Tibial artery (tissue), 4 donors: ENCODE measurements around the gene COMP.

Source experiments
- DNase-seq, 2 donors: peaks; one replicate each; pipeline ENCODE4 v3.0.0-alpha.2; 2019
- H3K27ac ChIP-seq, 2 donors: fragments of 200-600 bp; sonication (generic) in 1 of 2; 1 replicate in 1 of 2; 2 replicates in 1 of 2; pipeline ENCODE4 v1.5.1; 2018 to 2019; ENCODE audit warnings: mild to moderate bottlenecking in 1 of 2
- H3K27me3 ChIP-seq, 2 donors: fragments of 200-600 bp; sonication (generic) in 1 of 2; one replicate each; pipeline versions ENCODE4 v1.5.1 to v1.6.0; 2016 to 2019
- H3K36me3 ChIP-seq, 3 donors: fragments of 200-600 bp; sonication (generic) in 2 of 3; one replicate each; pipeline ENCODE4 v1.5.1; 2016 to 2019; ENCODE audit warnings: mild to moderate bottlenecking in 2 of 3
- H3K4me1 ChIP-seq, 4 donors: fragments of 200-600 bp; sonication (generic) in 2 of 4; 1 replicate in 3 of 4; 2 replicates in 1 of 4; pipeline ENCODE4 v1.5.1; 2016 to 2019
- H3K4me3 ChIP-seq, 2 donors: fragments of 200-600 bp; sonication (generic) in 1 of 2; 1 replicate in 1 of 2; 2 replicates in 1 of 2; pipeline ENCODE4 v1.5.1; 2018 to 2019; ENCODE audit warnings: mild to moderate bottlenecking in 2 of 2
- H3K9me3 ChIP-seq, 3 donors: fragments of 200-600 bp; sonication (generic) in 1 of 3; one replicate each; pipeline ENCODE4 v1.5.1; 2016 to 2019
- CTCF ChIP-seq, 2 experiments: fragments of 200-600 bp in 1 of 2; fragments of 450-650 bp in 1 of 2; IDR thresholded peaks; one replicate each; pipeline ENCODE4 v1.5.1; 2017 to 2019; ENCODE audit warnings: antibody characterized with exemption in 2 of 2, mild to moderate bottlenecking in 1 of 2, moderate library complexity in 1 of 2
- intact Hi-C: fragments of 100-400 bp; cut with DNase I; formaldehyde crosslinking; loops from one replicate; pipeline ENCODE4 v1.15.0; 2023; ENCODE audit warnings: low total_unique reads

Gene COMP

GRCh38 chr19:18759995-18760426 lies 31.1 kb downstream of the COMP start:
- H3K36me3 ChIP-seq = peaks cover 6 to 11% (median 10%) of the 10 kb centered on the region in 3 donors
- intact Hi-C loops = no loop called here

GRCh38 chr19:18759304-18759994 lies 31.7 kb downstream of the COMP start:
- TF ChIP-seq CTCF (IDR thresholded peaks at IDR 0.05) = no peak
- Histone ChIP-seq H3K4me3 (no peak overlapping the region), H3K9me3 (no peaks in the 10 kb centered on the region), H3K27ac (no peak overlapping the region), H3K27me3 (no peaks in the 10 kb centered on the region), H3K4me1 (peaks cover 0 to 42% (median 11%) of the 10 kb centered on the region in 4 donors), H3K36me3 (peaks cover 6 to 15% (median 10%) of the 10 kb centered on the region in 3 donors)
- no peak for DNase-seq
- intact Hi-C loops = no loop called here

More at GRCh38 chr19:18759995-18760426, 31.1 kb downstream of the COMP start:
- Histone ChIP-seq H3K4me1 (peaks cover 0 to 43% (median 11%) of the 10 kb centered on the region in 4 donors), H3K27me3 (no peaks in the 10 kb centered on the region), H3K4me3 (no peak overlapping the region), H3K27ac (no peak overlapping the region), H3K9me3 (no peaks in the 10 kb centered on the region)
- no peak for DNase-seq
- TF ChIP-seq CTCF (IDR thresholded peaks at IDR 0.05) = no peak

- Histone ChIP-seq H3K27me3 (no peaks in the 10 kb centered on the region), H3K9me3 (no peaks in the 10 kb centered on the region), H3K4me3 (no peak overlapping the region), H3K27ac (no peak overlapping the region), H3K36me3 (peaks cover 6 to 36% (median 25%) of the 10 kb centered on the region in 3 donors), H3K4me1 (peaks cover 0 to 18% (median 2%) of the 10 kb centered on the region in 4 donors)
- TF ChIP-seq CTCF (IDR thresholded peaks at IDR 0.05) = no peak
- DNase-seq = no peak
- intact Hi-C loops = no loop called here
Observed at GRCh38 chr19:18756896-18757295, 34.2 kb downstream of the COMP start.

- Histone ChIP-seq H3K9me3 (no peaks in the 10 kb centered on the region), H3K27ac (no peak overlapping the region), H3K4me3 (no peak overlapping the region), H3K27me3 (no peaks in the 10 kb centered on the region), H3K36me3 (peaks cover 18 to 59% (median 47%) of the 10 kb centered on the region in 3 donors), H3K4me1 (peaks cover 0 to 7% (median 0%) of the 10 kb centered on the region in 4 donors)
- no peak for DNase-seq
- intact Hi-C loops = no loop called here
- no peak for TF ChIP-seq CTCF (IDR thresholded peaks at IDR 0.05)
Observed at GRCh38 chr19:18754501-18754900, 36.6 kb downstream of the COMP start.

- no peaks in the 10 kb centered on the region for H3K9me3 ChIP-seq
- peaks cover 12 to 55% (median 45%) of the 10 kb centered on the region in 3 donors for H3K36me3 ChIP-seq
- intact Hi-C loops = no loop called here
- H3K27me3 ChIP-seq = no peaks in the 10 kb centered on the region
- H3K27ac ChIP-seq = no peak overlapping the region
- no peaks in the 10 kb centered on the region for H3K4me1 ChIP-seq
- DNase-seq = no peak
- no peak overlapping the region for H3K4me3 ChIP-seq
- TF ChIP-seq CTCF (IDR thresholded peaks at IDR 0.05) = no peak
Observed at GRCh38 chr19:18751571-18751970, 39.5 kb downstream of the COMP start.
